ENCODE measurements around the gene RIOK1.
"Not testable (repeated sequence)": the region's sequence is repeated elsewhere in the genome, so short reads cannot be mapped to it uniquely, and the experiment has no call there.

RIOK1 gene

GRCh38 chr6:7389451-7390225 is at the start of gene RIOK1, which contains the start of gene CAGE1:
TSS of gene RIOK1 (plus strand) at chr6:7389808. CDS start at chr6:7390003, 195 bp downstream.
TSS of gene CAGE1 (minus strand) at chr6:7389742. CDS start at chr6:7387173, 2,569 bp downstream.
- no peak for TF ChIP-seq CTCF (conservative IDR thresholded peaks at IDR 0.05)
- H3K27ac ChIP-seq, result peak within 1 kb of the TSS; percentile 68

GRCh38 chr6:7341271-7341670 is 48.3 kb upstream of the RIOK1 start:
- no peak overlapping the region for H3K27ac ChIP-seq
- TF ChIP-seq CTCF (conservative IDR thresholded peaks at IDR 0.05), result no peak

GRCh38 chr6:7341989-7342742 is 47.4 kb upstream of the RIOK1 start:
- no peak for TF ChIP-seq CTCF (conservative IDR thresholded peaks at IDR 0.05)
- H3K27ac ChIP-seq, result no peak overlapping the region

- H3K27ac ChIP-seq, result no peak overlapping the region
- no peak for TF ChIP-seq CTCF (conservative IDR thresholded peaks at IDR 0.05)
Measured at GRCh38 chr6:7343546-7344475, 45.8 kb upstream of the RIOK1 start.

GRCh38 chr6:7344773-7345450 is 44.7 kb upstream of the RIOK1 start:
- H3K27ac ChIP-seq, result not testable (repeated sequence)

- H3K27ac ChIP-seq, result not testable (repeated sequence)
Measured at GRCh38 chr6:7347551-7347997, 42.0 kb upstream of the RIOK1 start.

GRCh38 chr6:7350591-7350990 is 39.0 kb upstream of the RIOK1 start:
- H3K27ac ChIP-seq, result not testable (repeated sequence)

- H3K27ac ChIP-seq, result not testable (repeated sequence)
Measured at GRCh38 chr6:7351916-7352315, 37.7 kb upstream of the RIOK1 start.

- TF ChIP-seq CTCF (conservative IDR thresholded peaks at IDR 0.05), result no peak
- no peak overlapping the region for H3K27ac ChIP-seq
Measured at GRCh38 chr6:7367408-7367807, 22.2 kb upstream of the RIOK1 start.

All from VCaP (cell line).